Amygdala (tissue), 56 donors: ENCODE data around the gene SCARF2.
"Not testable (repeated sequence)": the region's sequence is repeated elsewhere in the genome, so short reads cannot be mapped to it uniquely, and the experiment has no call there.

ENCODE experiments used
- DNase-seq, 56 donors: peaks; one replicate each; lab custom pipeline; 2025; lab: John Stamatoyannopoulos, UW

Gene SCARF2

GRCh38 chr22:20464096-20464614 lies 26.5 kb upstream of the SCARF2 start:
- DNase-seq: no peak

GRCh38 chr22:20463324-20464095 lies 25.9 kb upstream of the SCARF2 start:
- no peak for DNase-seq

- no peak for DNase-seq
Measured at GRCh38 chr22:20459862-20460261, 22.2 kb upstream of the SCARF2 start.

- DNase-seq: no peak
Measured at GRCh38 chr22:20459152-20459542, 21.5 kb upstream of the SCARF2 start.

GRCh38 chr22:20458530-20459151 lies 21.0 kb upstream of the SCARF2 start:
- DNase-seq: no peak

GRCh38 chr22:20457506-20458240 lies 20.0 kb upstream of the SCARF2 start:
- no peak for DNase-seq

GRCh38 chr22:20456722-20457076 lies 19.1 kb upstream of the SCARF2 start:
- no peak for DNase-seq

GRCh38 chr22:20456064-20456721 lies 18.6 kb upstream of the SCARF2 start:
- DNase-seq: peak in 48 of 56 donors; percentile 10 to 75 (median 45)

GRCh38 chr22:20455709-20456063 lies 18.1 kb upstream of the SCARF2 start:
- DNase-seq: no peak

- no peak for DNase-seq
Measured at GRCh38 chr22:20453222-20453621, 15.6 kb upstream of the SCARF2 start.

GRCh38 chr22:20451920-20452319 lies 14.3 kb upstream of the SCARF2 start:
- no peak for DNase-seq

- DNase-seq: not testable (repeated sequence)
Measured at GRCh38 chr22:20451129-20451778, 13.6 kb upstream of the SCARF2 start.

- no peak for DNase-seq
Measured at GRCh38 chr22:20450551-20450906, 12.9 kb upstream of the SCARF2 start.

- no peak for DNase-seq
Measured at GRCh38 chr22:20449819-20450550, 12.4 kb upstream of the SCARF2 start.

GRCh38 chr22:20448630-20449029 lies 11.0 kb upstream of the SCARF2 start:
- no peak for DNase-seq

GRCh38 chr22:20446383-20446970 lies 8.9 kb upstream of the SCARF2 start:
- DNase-seq: no peak

GRCh38 chr22:20444325-20444724 lies 6.7 kb upstream of the SCARF2 start:
- DNase-seq: no peak

GRCh38 chr22:20442485-20443284 lies 5.1 kb upstream of the SCARF2 start:
- no peak for DNase-seq
